Measurements from ENCODE around the gene SPR.

Gene SPR

DNA sequence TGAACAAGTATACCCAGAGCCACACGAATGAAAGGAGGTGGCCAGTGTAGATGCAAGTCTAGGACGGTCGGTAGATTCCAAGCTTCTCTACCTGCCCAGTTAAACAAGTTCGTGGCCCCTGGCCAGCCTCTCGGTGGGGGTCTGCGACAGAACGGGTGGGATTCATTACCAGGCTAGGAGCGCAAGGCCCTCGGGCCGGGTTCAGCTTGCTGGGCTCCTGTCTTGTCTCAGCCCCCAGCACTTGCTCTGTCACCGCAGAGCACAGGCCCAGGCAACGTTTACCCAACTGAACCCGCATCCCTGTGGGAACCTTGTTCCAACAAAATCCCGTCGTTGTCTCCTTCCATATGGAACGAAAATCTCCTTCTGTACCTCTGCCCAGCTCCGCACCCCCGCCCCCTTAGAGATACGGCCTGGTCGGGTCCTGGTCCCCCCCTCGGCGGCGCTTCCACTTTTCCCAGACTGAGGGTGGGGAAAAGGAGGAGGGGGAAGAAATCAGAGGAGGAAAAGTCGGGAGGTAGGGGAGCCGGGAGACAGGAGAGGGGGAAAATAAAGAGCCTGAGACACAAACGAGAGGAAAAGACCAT lies 28.2 kb downstream of the SPR start:
- no peak for DNase-seq (ENCODE audit: low read depth in 2 of 3, low spot score in 1 of 3)

DNA sequence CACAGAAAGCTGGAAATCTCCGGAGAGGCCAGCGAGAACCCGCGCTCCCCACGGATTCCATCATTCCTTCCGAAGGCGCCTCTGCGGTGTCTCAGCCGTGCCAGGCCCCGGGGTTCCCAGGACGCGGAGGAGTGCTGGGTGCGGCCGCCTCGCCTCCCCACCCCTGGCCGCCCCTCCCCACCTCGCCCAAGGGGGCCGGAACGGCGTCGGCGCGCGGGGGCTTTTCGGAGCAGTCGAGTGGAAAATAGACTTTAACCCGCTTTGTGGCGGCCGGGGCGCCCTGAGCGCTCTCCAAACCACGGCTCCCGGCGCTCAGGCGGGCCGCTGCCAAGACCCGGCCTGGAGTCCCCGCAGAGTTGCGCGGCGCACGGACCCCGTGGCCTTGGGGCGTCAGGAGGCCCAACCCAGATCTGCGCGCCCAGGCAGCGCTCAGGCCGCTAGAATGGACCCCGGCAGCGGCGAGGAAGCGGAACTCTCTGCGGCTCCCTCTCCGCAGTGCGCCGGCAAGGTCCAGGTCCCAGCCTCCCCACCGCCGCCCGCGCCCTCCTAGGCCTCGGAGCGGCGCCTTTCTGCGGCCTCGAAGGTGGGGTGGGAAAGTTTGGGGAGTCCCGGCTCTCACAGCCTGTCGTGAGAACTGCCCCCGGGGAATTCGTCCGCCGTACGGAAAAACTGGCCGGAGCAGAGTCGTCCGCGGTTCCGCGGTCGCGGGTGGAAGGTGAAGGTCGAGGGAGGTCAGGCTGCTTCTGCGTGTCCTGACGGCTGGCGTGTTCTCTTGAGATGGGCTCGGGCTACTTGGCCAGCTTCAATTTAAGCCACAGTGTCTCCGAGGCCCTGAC lies 28.9 kb downstream of the SPR start:
- DNase-seq (ENCODE audit: low read depth in 2 of 3, low spot score in 1 of 3) = no peak

DNA sequence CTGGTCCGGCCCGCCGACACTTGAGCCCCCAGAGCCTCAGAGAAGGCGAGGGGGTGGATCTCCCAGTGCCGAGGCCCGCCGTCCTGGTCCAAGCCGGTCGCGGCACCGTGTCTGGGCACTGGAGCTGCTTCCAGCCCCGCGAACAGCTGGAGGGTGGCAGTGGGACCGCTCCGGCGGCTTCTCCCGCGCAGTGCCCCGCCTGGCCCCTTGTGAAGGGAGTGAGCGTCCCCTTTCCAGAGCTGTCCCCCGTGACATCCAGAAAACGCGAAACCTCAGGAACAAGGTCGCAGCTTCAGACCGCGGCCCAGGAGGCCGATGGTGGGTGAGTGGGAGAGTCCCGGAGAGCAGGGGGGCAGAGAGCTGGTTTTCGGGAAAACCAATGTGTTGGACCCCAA lies 29.5 kb downstream of the SPR start:
- no peak for DNase-seq (ENCODE audit: low read depth in 2 of 3, low spot score in 1 of 3)

DNA sequence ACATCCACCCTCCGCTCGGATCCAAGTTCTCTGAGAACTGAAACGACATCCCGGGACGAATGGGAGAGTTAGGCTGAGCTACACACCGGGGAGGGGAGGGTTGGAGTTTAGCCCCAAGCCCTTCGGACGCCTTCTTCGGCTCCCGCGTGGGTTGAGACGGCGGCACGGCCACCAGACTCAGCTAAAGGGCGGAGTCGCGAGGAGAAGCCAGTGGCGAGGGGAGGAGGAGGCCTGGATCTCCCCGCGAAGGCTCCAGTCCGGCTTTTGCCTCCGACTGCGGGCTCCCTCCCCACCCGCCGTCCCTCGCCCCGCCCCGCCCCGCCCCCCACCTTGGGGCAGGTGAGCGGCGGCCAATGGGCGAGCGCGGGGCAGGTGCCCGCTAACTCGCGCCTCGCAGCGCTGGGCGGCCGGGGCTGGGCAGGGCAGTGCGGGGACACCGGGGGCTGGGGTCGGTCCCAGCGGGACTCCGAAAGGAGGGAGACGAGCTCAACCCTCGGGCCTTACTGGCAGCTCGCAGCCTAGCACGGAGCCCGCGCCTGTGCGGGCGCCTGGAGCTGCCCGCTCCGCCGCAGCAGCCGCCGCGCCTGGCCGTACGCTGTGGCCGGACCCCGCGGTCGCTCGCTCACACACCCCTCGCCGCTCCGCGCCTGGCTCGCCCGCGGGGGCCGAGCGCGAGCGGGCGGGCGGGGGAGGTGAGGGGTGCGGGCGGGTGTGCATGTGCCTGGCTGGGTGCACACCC lies 30.1 kb downstream of the SPR start, which contains the start of gene EMX1:
Gene EMX1, plus strand, starts transcription at position 382 of the 739 bp plus-strand sequence. Its CDS starts 334 bp downstream, at position 716.
- DNase-seq (ENCODE audit: low read depth in 2 of 3, low spot score in 1 of 3) = peak in 1 of 3 donors; percentile 38

DNA sequence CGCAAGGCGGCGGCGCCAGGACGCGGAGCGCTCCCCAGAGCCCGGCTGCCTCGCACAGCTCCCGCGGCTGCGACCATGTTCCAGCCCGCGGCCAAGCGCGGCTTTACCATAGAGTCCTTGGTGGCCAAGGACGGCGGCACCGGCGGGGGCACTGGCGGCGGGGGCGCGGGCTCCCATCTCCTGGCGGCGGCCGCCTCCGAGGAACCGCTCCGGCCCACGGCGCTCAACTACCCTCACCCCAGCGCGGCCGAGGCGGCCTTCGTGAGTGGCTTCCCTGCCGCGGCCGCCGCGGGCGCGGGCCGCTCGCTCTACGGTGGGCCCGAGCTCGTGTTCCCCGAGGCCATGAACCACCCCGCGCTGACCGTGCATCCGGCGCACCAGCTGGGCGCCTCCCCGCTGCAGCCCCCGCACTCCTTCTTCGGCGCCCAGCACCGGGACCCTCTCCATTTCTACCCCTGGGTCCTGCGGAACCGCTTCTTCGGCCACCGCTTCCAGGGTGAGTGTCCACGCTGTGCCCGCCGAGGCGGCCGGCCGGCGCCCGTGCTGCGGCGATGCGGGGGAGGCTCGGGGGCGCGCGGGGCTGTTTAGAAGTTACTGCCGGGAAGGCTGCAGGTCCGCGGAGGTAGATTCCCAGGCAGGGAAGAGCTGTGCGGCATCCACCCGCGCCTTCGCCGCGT lies 30.8 kb downstream of the SPR start:
- no peak for DNase-seq (ENCODE audit: low read depth in 2 of 3, low spot score in 1 of 3)

DNA sequence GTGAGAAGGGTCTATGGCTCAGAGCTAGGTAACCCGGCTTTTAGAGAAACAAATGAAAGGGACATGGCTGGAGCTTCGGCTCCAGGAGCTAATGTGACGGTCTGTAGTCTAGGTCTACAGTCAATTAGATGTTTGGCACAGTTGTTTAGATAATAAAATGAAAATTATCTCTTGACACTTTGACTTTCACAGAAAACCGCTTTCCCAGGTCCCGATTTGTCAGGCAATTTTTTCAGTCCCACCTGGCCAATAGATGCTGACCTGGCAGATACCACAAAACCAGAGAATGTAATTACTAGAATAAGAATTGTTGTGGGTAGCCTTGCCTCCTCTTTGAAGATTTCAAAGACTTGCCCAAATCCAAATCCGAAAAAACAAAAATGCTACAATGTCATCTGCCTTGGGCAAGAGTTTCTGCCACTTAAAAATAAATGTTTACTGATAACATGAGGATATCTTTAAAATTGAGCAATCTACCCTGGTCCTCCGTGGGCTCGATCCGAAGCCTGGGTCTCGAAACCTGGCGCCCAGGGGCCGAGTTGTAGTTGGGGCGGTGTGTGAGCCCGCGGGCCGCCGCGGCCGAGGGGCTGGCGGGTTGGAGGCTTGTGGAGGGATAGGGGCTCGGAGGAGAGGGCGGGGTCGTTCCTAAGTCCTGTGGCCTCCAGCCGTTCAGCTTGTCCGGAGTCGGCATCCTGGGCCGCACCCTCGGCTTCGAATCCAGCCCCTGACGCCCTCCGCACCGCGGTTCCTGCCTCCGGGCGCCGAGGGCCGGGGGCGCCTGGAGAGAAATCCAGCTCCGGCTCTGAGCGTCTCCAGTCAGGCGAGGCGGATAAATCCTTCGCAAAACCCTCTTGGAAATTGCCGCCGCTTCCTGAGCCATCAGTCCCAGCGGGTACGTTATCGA lies 32.5 kb downstream of the SPR start:
- no peak for DNase-seq (ENCODE audit: low read depth in 2 of 3, low spot score in 1 of 3)

DNA sequence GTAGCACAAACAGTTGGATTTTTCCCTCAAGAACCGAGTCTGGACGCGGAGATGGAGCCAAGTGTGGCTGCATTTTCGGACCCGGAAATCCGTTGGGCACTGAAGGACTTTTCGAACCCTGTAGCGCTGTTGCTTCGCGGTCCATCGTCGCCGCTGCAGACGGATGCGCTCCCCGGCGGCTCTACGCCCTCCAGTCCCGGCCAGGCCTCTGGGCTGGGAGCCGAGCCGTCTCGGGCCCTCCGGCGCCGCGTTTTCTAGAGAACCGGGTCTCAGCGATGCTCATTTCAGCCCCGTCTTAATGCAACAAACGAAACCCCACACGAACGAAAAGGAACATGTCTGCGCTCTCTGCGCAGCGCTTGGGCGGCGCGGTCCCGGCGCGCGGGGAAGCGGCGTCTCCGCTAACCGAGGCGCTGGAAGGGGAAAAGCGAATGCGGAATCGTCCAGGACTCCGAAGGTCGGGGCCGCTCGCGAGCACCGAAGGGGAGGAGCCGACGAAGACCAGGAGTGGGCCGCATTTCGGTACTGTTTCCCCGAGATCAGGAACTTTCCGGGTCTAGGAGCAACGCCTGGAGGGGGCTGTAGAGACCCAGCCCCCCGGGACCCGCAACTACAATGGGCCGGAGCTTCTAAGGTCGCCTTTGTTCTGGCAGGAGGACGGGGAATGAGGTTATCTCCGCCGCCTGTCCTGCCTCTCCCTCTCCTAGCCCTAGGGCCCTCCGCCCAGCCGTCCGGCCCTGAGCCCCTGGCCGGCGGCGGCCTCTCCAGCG lies 33.3 kb downstream of the SPR start:
- DNase-seq (ENCODE audit: low read depth in 2 of 3, low spot score in 1 of 3) = no peak

DNA sequence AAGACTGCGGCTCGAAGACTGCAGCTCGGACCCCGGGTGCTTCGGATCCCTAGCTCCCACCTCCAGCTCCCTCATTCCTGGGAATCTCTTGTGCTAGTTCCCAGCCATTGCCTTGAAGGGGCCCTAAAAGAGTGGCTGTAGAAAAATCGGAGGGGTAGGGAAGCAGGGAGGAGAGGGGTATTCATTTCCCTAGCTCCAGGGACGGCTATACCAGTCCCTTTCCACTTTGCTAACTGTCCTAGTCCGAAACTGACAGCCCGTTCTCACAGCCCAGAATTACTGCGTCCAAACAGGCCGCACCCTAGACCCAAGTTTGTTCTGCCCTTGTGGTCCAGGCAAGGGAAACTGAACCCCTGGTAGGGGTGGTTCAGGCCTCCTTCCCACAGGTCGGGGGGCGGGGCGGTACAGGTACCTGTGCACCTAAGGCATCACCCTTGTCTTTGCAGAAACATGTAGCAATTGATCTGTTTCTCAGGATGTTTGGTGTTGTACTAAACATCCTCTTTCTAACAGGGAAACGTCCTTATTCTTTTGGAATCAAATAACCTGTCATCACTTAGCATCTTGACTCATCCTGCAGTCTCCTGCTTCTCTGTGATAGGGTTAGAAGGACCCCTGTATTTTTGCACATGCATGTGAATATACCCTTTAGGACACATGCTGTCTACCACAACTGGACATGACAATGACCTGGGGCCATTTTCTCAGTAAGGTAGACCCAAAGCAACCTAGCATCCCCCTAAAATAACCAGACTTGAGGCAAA lies 34.1 kb downstream of the SPR start:
- no peak for DNase-seq (ENCODE audit: low read depth in 2 of 3, low spot score in 1 of 3)

DNA sequence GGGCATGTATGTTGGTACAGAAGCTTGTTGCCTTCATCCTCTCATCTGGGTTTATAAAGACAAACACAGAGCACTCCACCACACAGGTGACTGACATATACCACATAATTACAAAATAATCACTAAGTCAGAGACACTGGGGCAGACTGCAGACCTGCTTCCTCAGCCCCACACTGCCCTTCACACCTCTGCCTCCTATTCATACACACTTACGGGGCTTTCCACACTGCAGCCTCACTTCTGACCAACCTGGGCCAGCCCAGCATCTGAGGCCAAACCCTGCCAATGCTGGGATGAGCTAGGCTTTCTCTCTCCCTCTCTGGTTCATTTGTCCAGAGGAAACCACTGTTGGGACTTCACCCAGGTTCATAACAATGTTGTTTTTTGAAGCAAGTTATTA lies 34.6 kb downstream of the SPR start:
- no peak for DNase-seq (ENCODE audit: low read depth in 2 of 3, low spot score in 1 of 3)

DNA sequence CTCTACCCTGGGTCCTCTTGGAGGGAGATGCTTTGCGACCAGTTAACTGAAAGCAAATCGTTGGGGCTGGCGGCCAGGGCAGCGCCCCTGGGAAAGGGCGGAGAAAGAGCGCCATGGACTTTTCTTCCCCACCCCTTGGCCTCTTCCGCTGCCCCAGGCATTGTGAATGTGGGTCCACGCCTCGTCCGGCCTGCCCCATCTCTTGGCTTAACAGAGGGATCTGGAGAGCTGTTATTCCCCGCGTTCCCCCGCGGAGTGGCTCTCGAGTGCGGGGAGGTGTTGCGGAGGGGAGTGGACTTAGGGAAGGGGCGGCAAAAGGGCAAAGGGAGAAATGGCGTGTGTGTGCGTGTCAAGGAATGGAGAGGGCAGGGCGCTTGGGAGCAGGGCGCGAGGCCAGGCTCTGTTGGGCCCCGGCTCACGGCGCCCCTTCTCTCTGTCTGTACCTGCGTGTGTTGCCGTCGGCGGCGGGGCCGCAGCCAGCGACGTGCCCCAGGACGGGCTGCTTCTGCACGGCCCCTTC lies 36.7 kb downstream of the SPR start:
- DNase-seq (ENCODE audit: low read depth in 2 of 3, low spot score in 1 of 3) = no peak

DNA sequence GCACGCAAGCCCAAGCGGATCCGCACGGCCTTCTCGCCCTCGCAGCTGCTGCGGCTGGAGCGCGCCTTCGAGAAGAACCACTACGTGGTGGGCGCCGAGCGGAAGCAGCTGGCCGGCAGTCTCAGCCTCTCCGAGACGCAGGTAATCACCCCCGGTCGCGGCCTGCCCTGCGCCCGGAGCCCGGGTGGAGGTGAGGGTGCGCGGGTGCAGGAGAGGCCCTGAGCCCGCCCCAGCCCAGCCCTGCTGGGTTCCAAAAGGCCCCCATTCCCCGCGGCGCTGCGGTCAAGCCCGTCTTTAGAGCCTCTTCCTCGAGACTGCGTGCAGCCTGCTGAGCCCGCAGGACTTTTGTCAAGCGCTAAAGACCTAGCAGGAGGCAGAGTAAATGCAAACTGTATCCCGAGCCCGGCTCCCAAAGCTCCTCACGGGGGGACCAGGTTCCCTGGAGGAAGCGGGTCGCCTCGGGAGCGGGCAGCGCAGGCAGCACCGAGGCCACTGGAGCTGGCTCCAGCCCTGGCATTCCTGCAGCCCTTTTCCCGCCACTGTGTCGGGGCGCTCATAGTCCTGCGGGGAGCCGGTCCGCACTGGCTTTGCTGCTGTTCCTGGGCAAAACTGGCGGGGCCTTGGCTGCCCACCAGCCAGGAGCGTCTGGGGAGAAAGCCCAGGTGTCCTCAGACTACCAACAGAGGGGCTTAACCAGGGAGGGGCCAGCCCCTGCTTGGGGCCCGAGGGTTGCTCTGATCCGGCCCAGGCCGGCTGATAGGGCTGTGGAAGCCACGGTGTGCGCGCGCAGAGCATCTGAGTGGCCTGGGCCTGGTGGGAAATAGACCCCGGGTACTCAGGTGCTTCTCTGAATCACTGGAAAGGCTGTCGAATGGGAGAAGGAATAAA lies 37.4 kb downstream of the SPR start:
- DNase-seq (ENCODE audit: low read depth in 2 of 3, low spot score in 1 of 3) = no peak

DNA sequence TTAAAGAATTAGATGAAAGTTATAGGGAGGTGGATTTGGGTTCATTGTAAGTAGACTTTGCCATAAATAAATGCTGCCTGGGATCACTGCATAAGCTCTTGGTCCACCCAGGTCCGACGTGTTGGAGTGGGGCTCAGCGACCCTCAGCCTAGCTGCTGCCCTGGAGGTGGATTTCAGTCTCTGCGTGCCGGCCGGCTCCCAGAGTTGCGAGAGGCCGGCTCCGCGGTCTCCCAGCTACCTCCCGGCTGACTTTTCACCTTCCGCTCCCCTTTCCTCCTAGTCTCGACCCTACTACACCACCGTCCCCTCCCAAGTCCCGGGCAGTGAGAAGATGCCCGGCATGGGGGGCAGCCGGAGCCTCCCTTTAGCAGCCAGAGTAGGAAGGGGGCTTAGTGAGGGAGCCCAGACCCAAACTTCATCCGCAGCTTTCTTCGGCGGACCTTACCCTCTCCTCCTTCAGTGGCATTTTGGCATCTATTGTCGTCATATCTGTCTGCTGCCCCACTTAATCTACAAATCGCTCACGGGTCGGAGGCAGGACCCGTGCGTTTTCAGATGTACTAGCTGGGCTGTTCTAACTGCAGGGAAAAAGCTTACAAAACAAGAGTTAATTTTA lies 38.2 kb downstream of the SPR start:
- no peak for DNase-seq (ENCODE audit: low read depth in 2 of 3, low spot score in 1 of 3)

DNA sequence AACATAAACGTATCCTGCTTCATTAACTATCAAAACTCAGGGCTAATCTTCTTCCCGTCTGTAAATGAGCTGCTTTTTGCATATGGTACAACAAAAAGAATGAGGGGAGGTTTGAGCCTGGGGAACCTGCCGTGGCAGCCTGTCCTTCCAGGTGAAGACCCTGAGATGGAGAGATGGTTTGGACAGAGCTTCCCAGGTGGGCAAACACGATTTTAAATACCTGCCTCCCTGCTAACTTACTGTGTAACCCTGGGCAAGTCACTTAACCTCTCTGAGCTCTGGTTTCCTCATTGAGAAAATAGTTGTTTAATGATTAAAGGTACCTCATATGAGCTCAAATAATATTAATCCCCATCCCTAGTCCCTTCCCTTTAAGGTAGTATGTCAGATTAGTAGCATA lies 39.2 kb downstream of the SPR start:
- no peak for DNase-seq (ENCODE audit: low read depth in 2 of 3, low spot score in 1 of 3)

DNA sequence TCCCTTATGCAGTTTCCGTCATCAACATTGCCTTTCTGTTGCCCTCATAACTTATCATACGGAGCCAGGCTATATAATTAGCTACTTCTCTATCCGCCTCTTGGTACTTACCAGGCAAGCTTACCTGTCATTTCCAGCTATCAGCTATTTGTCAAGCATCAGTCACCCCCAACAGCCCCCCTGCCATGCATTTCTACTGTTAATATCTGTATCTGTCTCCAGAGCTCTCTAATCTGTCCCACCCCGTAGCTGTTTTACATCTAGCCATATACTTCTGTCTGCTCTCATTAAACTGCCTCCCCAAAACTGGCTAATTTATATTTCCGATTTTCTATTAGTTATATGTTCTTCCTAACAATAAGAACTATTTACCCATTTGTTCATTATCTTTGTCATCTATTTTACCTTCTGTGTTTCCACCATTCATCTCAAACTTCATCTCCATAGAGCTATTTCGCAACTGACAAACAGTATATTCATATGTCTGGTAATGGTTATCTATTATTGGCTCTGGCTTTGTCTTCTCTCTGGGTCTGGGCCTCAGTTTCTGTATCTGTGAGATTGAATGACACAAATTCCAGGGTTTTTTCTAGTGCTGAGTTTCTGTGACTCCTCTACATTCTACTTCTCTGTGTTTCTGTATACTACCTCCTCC lies 39.7 kb downstream of the SPR start:
- DNase-seq (ENCODE audit: low read depth in 2 of 3, low spot score in 1 of 3) = no peak

DNA sequence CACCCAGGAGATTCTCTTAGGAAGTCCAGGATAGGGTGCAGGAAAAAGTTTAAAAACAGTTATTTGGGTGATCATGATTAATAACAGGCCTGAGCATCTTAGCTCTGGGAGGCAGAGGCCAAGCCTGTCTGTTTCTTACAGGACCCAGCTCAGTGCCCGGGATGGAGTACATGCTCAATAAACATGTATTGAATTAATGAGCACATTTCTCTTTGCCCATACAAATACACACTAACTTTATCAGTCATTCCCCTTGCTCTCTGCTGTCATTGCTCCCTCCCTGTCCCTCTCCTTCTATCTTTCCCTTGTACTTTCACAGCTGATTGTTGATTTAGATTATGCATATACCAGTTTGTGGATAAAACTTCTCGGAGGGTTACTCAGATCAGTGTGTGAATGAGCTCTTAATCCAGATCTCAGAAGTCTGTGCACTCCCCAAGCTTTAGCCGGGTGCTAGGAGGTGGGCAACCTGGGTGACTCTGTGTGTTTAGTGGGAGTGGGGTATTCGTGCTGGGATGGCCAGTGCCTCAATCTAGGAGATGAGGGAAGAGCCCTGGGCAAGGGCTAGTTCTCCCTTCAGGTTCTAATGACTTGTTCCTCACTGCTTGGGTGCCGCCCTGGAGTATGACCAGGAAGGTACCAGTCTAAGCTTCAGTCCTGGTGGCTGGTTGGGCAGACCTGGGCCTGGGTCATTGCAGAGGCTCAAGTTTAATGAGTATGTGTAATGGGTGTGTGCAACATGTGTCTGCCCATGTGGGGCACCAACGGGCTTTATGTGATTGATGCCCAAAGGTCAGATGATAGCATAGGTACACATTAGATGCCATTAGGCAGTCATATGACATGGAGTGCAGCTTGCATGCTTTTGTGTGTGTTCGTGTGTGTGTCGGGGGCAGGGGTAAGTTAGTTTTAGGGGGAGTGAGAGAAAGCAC lies 40.7 kb downstream of the SPR start:
- no peak for DNase-seq (ENCODE audit: low read depth in 2 of 3, low spot score in 1 of 3)

DNA sequence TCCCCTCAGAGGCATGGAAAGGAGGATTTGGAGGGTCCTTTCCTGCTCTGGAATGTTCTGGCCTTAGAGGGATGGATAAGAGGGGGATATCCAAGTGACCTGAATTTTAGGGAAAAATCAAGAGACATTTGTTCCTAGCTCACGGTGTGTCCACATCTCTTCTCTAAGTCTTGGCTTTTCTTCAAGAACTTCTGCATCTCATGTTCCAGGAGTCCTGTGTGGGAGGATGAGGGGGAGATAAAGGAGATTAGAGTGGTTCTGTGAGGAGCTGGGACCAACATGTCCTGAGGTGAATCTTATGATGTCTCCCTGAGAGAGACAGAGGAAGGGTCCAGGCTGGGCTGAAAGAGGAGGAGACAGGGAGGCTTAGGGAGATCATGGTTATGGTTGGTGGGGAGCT lies 41.8 kb downstream of the SPR start:
- no peak for DNase-seq (ENCODE audit: low read depth in 2 of 3, low spot score in 1 of 3)
